Fibroblast of peridontal ligament (primary cell): Measurements from ENCODE around the gene TBC1D24.
"Not testable (repeated sequence)": the region's sequence is repeated elsewhere in the genome, so short reads cannot be mapped to it uniquely, and the experiment has no call there.

ENCODE experiments used
- DNase-seq: peaks from one replicate; pipeline ENCODE4 v3.0.0-alpha.2; 2010; ENCODE audit errors: extremely low read depth

The TBC1D24 gene

GRCh38 chr16:2532494-2533141 lies 57.7 kb downstream of the TBC1D24 start:
- DNase-seq, result peak; percentile 46

- not testable (repeated sequence) for DNase-seq
Measured at GRCh38 chr16:2533142-2533755, 58.3 kb downstream of the TBC1D24 start.

- no peak for DNase-seq
Measured at GRCh38 chr16:2533912-2534311, 59.0 kb downstream of the TBC1D24 start.

- DNase-seq, result not testable (repeated sequence)
Measured at GRCh38 chr16:2534335-2534734, 59.4 kb downstream of the TBC1D24 start.

- peak; percentile 71 for DNase-seq
Measured at GRCh38 chr16:2535625-2536013, 60.7 kb downstream of the TBC1D24 start.

- DNase-seq, result peak; percentile 88
Measured at GRCh38 chr16:2537451-2538379, 62.8 kb downstream of the TBC1D24 start, which contains the start of gene PDPK1. TSS of gene PDPK1 (plus strand) at chr16:2538021. CDS start at chr16:2538113, 92 bp downstream.

- not testable (repeated sequence) for DNase-seq
Measured at GRCh38 chr16:2539192-2539844, 64.4 kb downstream of the TBC1D24 start.

GRCh38 chr16:2539845-2540458 lies 65.0 kb downstream of the TBC1D24 start:
- DNase-seq, result peak; percentile 19

GRCh38 chr16:2540912-2541311 lies 66.0 kb downstream of the TBC1D24 start:
- not testable (repeated sequence) for DNase-seq

GRCh38 chr16:2541409-2541808 lies 66.5 kb downstream of the TBC1D24 start:
- not testable (repeated sequence) for DNase-seq

- DNase-seq, result not testable (repeated sequence)
Measured at GRCh38 chr16:2543771-2544170, 68.8 kb downstream of the TBC1D24 start.

- DNase-seq, result not testable (repeated sequence)
Measured at GRCh38 chr16:2550283-2550878, 75.5 kb downstream of the TBC1D24 start.

GRCh38 chr16:2551420-2551889 lies 76.5 kb downstream of the TBC1D24 start:
- DNase-seq, result not testable (repeated sequence)

- DNase-seq, result not testable (repeated sequence)
Measured at GRCh38 chr16:2554709-2555425, 79.9 kb downstream of the TBC1D24 start.
